PC-3 (cell line): ENCODE results near the gene CD101.

Source experiments
- CTCF ChIP-seq: fragments of 300-600 bp; sonication (generic); conservative IDR thresholded peaks from 2 replicates; pipeline ENCODE4 v1.5.1; 2017; ENCODE audit warnings: antibody characterized with exemption, low read depth, mild to moderate bottlenecking, low read length
- EZH2 ChIP-seq: fragments of 300-600 bp; sonication (generic); IDR thresholded peaks from one replicate; pipeline ENCODE4 v1.6.1; 2017; ENCODE audit warnings: antibody characterized with exemption, mild to moderate bottlenecking, low read length; ENCODE audit not compliant: unreplicated experiment

- no peak for TF ChIP-seq CTCF
- TF ChIP-seq EZH2 = no peak
Observed at GRCh38 chr1:117076648-117077047, 75.1 kb downstream of the CD101 start.
